ENCODE measurements around the gene NIT1.

Gene NIT1

DNA sequence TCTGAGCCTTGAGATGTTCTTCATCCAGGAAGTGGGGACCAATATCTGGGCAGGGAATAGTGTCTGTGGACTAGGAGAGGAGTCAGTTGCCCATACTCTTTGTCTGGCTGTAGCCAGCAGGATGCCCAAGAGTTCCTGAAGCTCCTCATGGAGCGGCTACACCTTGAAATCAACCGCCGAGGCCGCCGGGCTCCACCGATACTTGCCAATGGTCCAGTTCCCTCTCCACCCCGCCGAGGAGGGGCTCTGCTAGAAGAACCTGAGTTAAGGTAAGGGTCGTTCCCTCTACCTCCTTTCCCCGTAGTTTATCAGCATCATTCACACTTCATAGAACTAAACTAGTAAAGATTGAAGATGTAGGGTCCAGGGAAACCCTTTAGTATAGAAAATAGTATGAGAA, 44.9 kb downstream of the NIT1 start:
- Histone ChIP-seq H3K4me1 (ENCODE audit: control insufficient read depth, insufficient read depth, low read length) (no peaks in the 10 kb centered on the region), H3K9me3 (ENCODE audit: control insufficient read depth, insufficient read depth, low read length) (no peaks in the 10 kb centered on the region), H3K9ac (ENCODE audit: low read depth, low read length) (no peak overlapping the region), H3K27me3 (ENCODE audit: control insufficient read depth, insufficient read depth, low read length) (no peaks in the 10 kb centered on the region), H3K4me3 (ENCODE audit: low read depth, low read length) (no peak overlapping the region), H3K36me3 (ENCODE audit: control insufficient read depth, insufficient read depth, low read length) (peaks cover 10% of the 10 kb centered on the region)

DNA sequence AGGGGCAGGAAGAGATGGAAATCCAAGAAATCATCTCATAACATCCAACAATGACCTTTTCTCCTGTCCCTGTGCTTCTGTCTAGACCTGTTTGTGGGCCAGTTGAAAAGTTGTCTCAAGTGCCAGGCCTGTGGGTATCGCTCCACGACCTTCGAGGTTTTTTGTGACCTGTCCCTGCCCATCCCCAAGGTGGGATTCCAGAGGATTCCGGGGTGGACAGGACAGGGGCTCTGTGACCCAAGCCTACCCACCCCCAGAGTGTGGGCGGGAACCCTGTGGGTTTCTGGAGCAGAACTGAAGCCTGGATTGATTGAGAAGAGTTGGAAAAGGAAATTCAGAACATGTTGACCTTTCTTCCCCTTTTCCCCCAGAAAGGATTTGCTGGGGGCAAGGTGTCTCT, 45.9 kb downstream of the NIT1 start:
- H3K4me1 ChIP-seq (ENCODE audit: control insufficient read depth, insufficient read depth, low read length) = no peaks in the 10 kb centered on the region
- H3K36me3 ChIP-seq (ENCODE audit: control insufficient read depth, insufficient read depth, low read length) = peaks cover 10% of the 10 kb centered on the region
- H3K27me3 ChIP-seq (ENCODE audit: control insufficient read depth, insufficient read depth, low read length) = no peaks in the 10 kb centered on the region
- no peak overlapping the region for H3K9ac ChIP-seq (ENCODE audit: low read depth, low read length)
- no peak overlapping the region for H3K4me3 ChIP-seq (ENCODE audit: low read depth, low read length)
- no peaks in the 10 kb centered on the region for H3K9me3 ChIP-seq (ENCODE audit: control insufficient read depth, insufficient read depth, low read length)

DNA sequence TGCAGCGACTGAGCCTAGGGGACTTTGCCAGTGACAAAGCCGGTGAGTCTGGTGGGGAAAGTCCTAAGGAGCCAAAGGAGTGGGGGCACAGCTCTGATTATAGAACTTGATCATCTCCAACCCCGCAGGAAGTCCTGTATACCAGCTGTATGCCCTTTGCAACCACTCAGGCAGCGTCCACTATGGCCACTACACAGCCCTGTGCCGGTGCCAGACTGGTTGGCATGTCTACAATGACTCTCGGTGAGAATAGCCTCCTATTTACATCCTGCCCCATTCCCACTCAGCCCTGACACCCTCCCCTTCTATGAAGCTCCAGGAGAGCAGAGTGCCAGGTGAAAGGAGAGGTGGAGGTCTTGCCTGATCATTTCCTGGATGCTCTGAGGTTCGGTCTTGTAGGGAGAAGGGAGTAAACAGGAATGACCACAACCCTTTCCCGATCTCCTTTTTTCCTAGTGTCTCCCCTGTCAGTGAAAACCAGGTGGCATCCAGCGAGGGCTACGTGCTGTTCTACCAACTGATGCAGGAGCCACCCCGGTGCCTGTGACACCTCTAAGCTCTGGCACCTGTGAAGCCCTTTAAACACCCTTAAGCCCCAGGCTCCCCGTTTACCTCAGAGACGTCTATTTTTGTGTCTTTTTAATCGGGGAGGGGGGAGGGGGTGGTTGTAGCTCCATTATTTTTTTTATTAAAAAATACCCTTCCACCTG, 47.2 kb downstream of the NIT1 start:
- Histone ChIP-seq H3K4me1 (ENCODE audit: control insufficient read depth, insufficient read depth, low read length) (no peaks in the 10 kb centered on the region), H3K9ac (ENCODE audit: low read depth, low read length) (peak overlapping the region; percentile 37), H3K4me3 (ENCODE audit: low read depth, low read length) (peak overlapping the region; percentile 96), H3K36me3 (ENCODE audit: control insufficient read depth, insufficient read depth, low read length) (peaks cover 17% of the 10 kb centered on the region), H3K27me3 (ENCODE audit: control insufficient read depth, insufficient read depth, low read length) (no peaks in the 10 kb centered on the region), H3K9me3 (ENCODE audit: control insufficient read depth, insufficient read depth, low read length) (no peaks in the 10 kb centered on the region)

DNA sequence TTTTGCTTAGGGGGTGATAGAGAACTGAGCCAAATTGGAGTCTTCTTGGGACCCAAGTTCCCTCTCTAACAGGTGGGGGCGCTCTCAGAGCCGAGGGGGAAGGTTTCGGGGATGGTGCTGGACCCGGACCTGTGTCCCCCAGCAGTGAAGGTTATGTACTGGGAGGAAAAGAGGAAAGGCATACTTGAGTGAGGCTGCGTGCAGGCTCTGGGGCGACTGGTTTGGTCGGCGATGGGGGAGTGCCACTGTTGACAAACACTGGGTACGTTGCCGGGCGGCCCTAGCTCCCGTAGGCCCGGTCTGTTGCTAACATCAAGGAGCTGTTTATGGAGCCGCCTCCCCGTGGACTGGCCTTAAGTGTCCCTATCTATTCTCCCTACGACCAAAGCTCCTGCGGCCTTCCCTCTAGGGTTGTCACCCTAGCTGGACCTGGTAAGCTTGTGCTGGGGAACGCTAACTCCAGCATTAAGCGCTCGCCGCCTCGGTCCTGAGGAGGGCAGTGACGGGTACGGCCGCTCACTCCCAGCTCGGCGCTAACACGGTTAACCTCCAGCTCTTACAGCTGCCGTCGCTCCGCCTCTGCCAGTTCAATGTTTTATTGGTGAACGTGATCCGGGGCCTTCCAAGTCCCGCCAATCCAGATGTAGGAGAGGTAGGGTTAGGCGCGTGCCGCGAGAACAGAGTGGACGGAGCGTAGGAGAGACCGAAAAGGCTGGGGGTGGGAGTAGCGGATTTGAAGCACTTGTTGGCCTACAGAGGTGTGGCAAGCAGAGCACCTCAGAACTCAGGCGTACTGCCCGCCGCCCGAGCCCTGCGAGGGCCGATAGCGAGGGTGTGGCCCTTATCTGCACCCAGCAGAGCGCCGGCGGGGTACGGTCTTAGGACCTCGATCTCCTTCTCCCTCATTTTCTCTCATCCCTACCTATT, 48.1 kb downstream of the NIT1 start, which contains the start of gene PPOX:
PPOX (plus strand) TSS at position 685 of the 927 bp plus-strand sequence. CDS start 422 bp downstream, outside the sequence.
- no peaks in the 10 kb centered on the region for H3K27me3 ChIP-seq (ENCODE audit: control insufficient read depth, insufficient read depth, low read length)
- H3K4me1 ChIP-seq (ENCODE audit: control insufficient read depth, insufficient read depth, low read length) = no peaks in the 10 kb centered on the region
- peak within 1 kb of the TSS; percentile 73 for H3K9ac ChIP-seq (ENCODE audit: low read depth, low read length)
- peaks cover 25% of the 10 kb centered on the region for H3K36me3 ChIP-seq (ENCODE audit: control insufficient read depth, insufficient read depth, low read length)
- H3K9me3 ChIP-seq (ENCODE audit: control insufficient read depth, insufficient read depth, low read length) = no peaks in the 10 kb centered on the region
- peak within 1 kb of the TSS; percentile 96 for H3K4me3 ChIP-seq (ENCODE audit: low read depth, low read length)

DNA sequence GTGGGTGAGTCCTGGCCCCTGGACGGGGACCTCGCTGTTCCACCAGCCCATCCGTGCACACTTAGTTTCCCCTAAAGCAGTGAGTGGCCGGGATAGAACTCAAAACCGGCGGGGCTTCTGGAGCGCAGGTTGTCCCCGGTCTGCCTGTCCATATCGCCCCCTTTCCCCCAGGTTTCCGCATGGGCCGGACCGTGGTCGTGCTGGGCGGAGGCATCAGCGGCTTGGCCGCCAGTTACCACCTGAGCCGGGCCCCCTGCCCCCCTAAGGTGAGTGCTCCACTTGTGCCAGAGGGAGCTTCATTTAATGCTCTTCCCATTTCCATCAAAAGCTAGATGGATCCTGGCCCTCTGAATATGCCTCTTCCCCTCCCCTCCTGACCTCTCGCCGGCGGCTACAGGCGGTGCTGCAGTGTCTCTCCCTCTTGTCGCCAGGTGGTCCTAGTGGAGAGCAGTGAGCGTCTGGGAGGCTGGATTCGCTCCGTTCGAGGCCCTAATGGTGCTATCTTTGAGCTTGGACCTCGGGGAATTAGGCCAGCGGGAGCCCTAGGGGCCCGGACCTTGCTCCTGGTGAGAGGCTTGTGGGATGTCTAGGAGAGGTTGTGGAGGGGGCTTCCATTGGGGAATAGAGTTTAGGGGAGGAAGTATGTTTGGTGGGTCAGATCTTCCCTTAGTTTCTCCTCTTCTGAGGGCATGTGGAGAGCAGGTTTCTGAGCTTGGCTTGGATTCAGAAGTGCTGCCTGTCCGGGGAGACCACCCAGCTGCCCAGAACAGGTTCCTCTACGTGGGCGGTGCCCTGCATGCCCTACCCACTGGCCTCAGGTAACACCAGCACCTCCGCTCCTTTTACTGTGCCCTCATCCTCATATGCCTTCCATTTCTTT, 49.0 kb downstream of the NIT1 start:
- Histone ChIP-seq H3K4me1 (ENCODE audit: control insufficient read depth, insufficient read depth, low read length) (no peaks in the 10 kb centered on the region), H3K9me3 (ENCODE audit: control insufficient read depth, insufficient read depth, low read length) (no peaks in the 10 kb centered on the region), H3K4me3 (ENCODE audit: low read depth, low read length) (peak overlapping the region; percentile 96), H3K27me3 (ENCODE audit: control insufficient read depth, insufficient read depth, low read length) (no peaks in the 10 kb centered on the region), H3K9ac (ENCODE audit: low read depth, low read length) (peak overlapping the region; percentile 73), H3K36me3 (ENCODE audit: control insufficient read depth, insufficient read depth, low read length) (peaks cover 34% of the 10 kb centered on the region)

DNA sequence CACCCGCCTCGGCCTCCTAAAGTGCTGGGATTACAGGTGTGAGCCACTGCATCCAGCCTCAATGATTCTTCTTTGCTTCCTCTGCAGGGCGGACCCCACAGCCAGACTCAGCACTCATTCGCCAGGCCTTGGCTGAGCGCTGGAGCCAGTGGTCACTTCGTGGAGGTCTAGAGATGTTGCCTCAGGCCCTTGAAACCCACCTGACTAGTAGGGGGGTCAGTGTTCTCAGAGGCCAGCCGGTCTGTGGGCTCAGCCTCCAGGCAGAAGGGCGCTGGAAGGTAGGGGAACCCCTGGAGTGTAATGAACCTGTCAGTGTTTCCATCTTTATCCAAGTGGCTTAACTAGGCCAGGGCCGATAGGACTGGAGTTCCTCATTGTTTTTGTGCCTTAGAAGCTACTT, 51.0 kb downstream of the NIT1 start:
- Histone ChIP-seq H3K4me1 (ENCODE audit: control insufficient read depth, insufficient read depth, low read length) (no peaks in the 10 kb centered on the region), H3K4me3 (ENCODE audit: low read depth, low read length) (no peak overlapping the region), H3K9ac (ENCODE audit: low read depth, low read length) (no peak overlapping the region), H3K9me3 (ENCODE audit: control insufficient read depth, insufficient read depth, low read length) (no peaks in the 10 kb centered on the region), H3K27me3 (ENCODE audit: control insufficient read depth, insufficient read depth, low read length) (no peaks in the 10 kb centered on the region), H3K36me3 (ENCODE audit: control insufficient read depth, insufficient read depth, low read length) (peaks cover 37% of the 10 kb centered on the region)

All from iPS-15b (cell line).